HCT116 (cell line): ENCODE data around the gene MYOT. TPM values are rescaled to one million over a fixed set of nuclear protein-coding genes. Genes with fewer than 3 reads are reported as not detected.
A peak's percentile ranks its signal among the peaks of the same experiment; 100 is the strongest.

Experiments used
- ATAC-seq: fragments of 200-7000 bp; cut with Tn5 transposase; 2 replicates; pipeline ENCODE4 v1.9.1; 2020; ENCODE audit warnings: mild to moderate bottlenecking, moderate library complexity
- BruUV-seq: library from RNA; stranded (reverse); fragments of 400-500 nt; replicated peaks from 2 replicates; lab custom pipeline; 2021; lab: Mats Ljungman, UMichigan
- CTCF ChIA-PET: fragments of 300-600 bp; sonication (Branson Sonifier 250); formaldehyde crosslinking; loops from one replicate; lab custom pipeline; 2021; ENCODE audit warnings: antibody characterized with exemption; lab: Charles Lee
- POLR2A ChIA-PET: fragments of 300-600, 350-600 bp; sonication (Branson Sonifier 250); formaldehyde crosslinking; loops from one replicate; lab custom pipeline; 2021; ENCODE audit warnings: antibody characterized with exemption; lab: Charles Lee
- RAD21 ChIA-PET, 2 experiments: fragments of 300-600 bp; sonication (Branson Sonifier 250); formaldehyde crosslinking; loops; one replicate each; lab custom pipeline; 2023; ENCODE audit warnings: low total read pairs in 2 of 2; ENCODE audit not compliant: uncharacterized antibody in 2 of 2, unreplicated experiment in 2 of 2, low non-redundant PET in 1 of 2; lab: Charles Lee
- DNase-seq: peaks from one replicate; pipeline ENCODE4 v3.0.0-alpha.2; 2010; ENCODE audit warnings: low read depth, low spot score
- H2AFZ ChIP-seq: fragments of 200-600 bp; shearing (Covaris generic), sonication (generic); 2 replicates; pipeline ENCODE4 v1.6.1; 2017; ENCODE audit warnings: low read depth, mixed run types, mixed read lengths, antibody characterized with exemption, low read length; ENCODE audit not compliant: poor library complexity, severe bottlenecking
- H3K27ac ChIP-seq: 2 replicates; pipeline ENCODE4 v1.5.1; 2012; ENCODE audit warnings: low read depth, low read length
- H3K27me3 ChIP-seq: fragments of 200-600 bp; sonication (generic); 2 replicates; pipeline ENCODE4 v1.6.1; 2016; ENCODE audit warnings: mixed run types, low read length, mixed read lengths; ENCODE audit not compliant: insufficient read depth
- H3K36me3 ChIP-seq, 2 experiments: fragments of 200-500 bp in 1 of 2; fragments of 200-600 bp in 1 of 2; sonication (Bioruptor generic) in 1 of 2; sonication (generic) in 1 of 2; 2 replicates each; pipeline versions ENCODE4 v1.5.1 to v1.6.1; 2014 to 2016; ENCODE audit warnings: low read length in 2 of 2, inconsistent platforms in 1 of 2, mixed read lengths in 1 of 2, mixed run types in 1 of 2; ENCODE audit not compliant: insufficient read depth in 2 of 2, control insufficient read depth in 1 of 2
- H3K4me1 ChIP-seq, 2 experiments: fragments of 200-600 bp in 1 of 2; sonication (generic) in 1 of 2; 2 replicates each; pipeline versions ENCODE4 v1.5.1 to v1.6.1; 2012 to 2017; ENCODE audit warnings: low read length in 2 of 2, inconsistent platforms in 1 of 2, mild to moderate bottlenecking in 1 of 2, mixed read lengths in 1 of 2, mixed run types in 1 of 2, moderate library complexity in 1 of 2; ENCODE audit not compliant: insufficient read depth in 2 of 2, control insufficient read depth in 1 of 2
- H3K4me2 ChIP-seq: fragments of 200-600 bp; sonication (generic); 2 replicates; pipeline ENCODE4 v1.6.1; 2017; ENCODE audit warnings: mixed run types, low read length, mixed read lengths
- H3K4me3 ChIP-seq, 2 experiments: fragments of 200-600 bp in 1 of 2; sonication (generic) in 1 of 2; replicated peaks in 1 of 2; 2 replicates each; pipeline ENCODE4 v1.5.1; 2011 to 2016; ENCODE audit warnings: low read length in 2 of 2, control low read depth in 1 of 2, low read depth in 1 of 2, mild to moderate bottlenecking in 1 of 2, mixed read lengths in 1 of 2, mixed run types in 1 of 2
- H3K79me2 ChIP-seq: fragments of 200-600 bp; sonication (generic); 2 replicates; pipeline ENCODE4 v1.6.1; 2017; ENCODE audit warnings: mild to moderate bottlenecking, mixed run types, low read length, moderate library complexity, mixed read lengths; ENCODE audit not compliant: insufficient read depth
- H3K9ac ChIP-seq: fragments of 200-600 bp; sonication (generic); 2 replicates; pipeline ENCODE4 v1.6.1; 2016; ENCODE audit warnings: low read length, mixed read lengths
- H3K9me2 ChIP-seq: fragments of 200-600 bp; sonication (generic), shearing (Covaris generic); 2 replicates; pipeline ENCODE4 v1.6.1; 2017; ENCODE audit warnings: mixed run types, mild to moderate bottlenecking, moderate library complexity; ENCODE audit not compliant: insufficient read depth
- H3K9me3 ChIP-seq, 2 experiments: fragments of 200-500 bp in 1 of 2; fragments of 200-600 bp in 1 of 2; sonication (Bioruptor generic) in 1 of 2; sonication (generic) in 1 of 2; 2 replicates each; pipeline ENCODE4 v1.6.1; 2014 to 2017; ENCODE audit warnings: low read length in 2 of 2, mixed read lengths in 2 of 2, inconsistent platforms in 1 of 2, low read depth in 1 of 2, mild to moderate bottlenecking in 1 of 2, mixed run types in 1 of 2, moderate library complexity in 1 of 2; ENCODE audit not compliant: control insufficient read depth in 1 of 2, insufficient read depth in 1 of 2
- H4K20me1 ChIP-seq: fragments of 200-600 bp; sonication (generic), shearing (Covaris generic); 2 replicates; pipeline ENCODE4 v1.6.1; 2017; ENCODE audit warnings: mixed run types, mild to moderate bottlenecking, moderate library complexity; ENCODE audit not compliant: insufficient read depth
- CTCF ChIP-seq, 3 experiments: fragments of 200-600 bp in 1 of 3; sonication (generic) in 1 of 3; IDR thresholded peaks in 2 of 3; conservative IDR thresholded peaks in 1 of 3; 2 replicates each; pipeline ENCODE4 v1.5.1; 2012 to 2017; ENCODE audit warnings: low read depth in 2 of 3, low read length in 2 of 3, antibody characterized with exemption in 1 of 3, borderline replicate concordance in 1 of 3, control low read depth in 1 of 3, mild to moderate bottlenecking in 1 of 3, mixed read lengths in 1 of 3, mixed run types in 1 of 3, moderate library complexity in 1 of 3; ENCODE audit not compliant: insufficient read depth in 1 of 3
- EGR1 ChIP-seq: IDR thresholded peaks from 2 replicates; pipeline ENCODE4 v1.6.1; 2012; ENCODE audit warnings: low read depth
- EZH2 ChIP-seq: fragments of 200-600 bp; sonication (generic); IDR thresholded peaks from 2 replicates; pipeline ENCODE4 v1.6.1; 2017; ENCODE audit warnings: antibody characterized with exemption, mixed run types
- POLR2A ChIP-seq: IDR thresholded peaks from 2 replicates; pipeline ENCODE4 v1.7.0; 2011; ENCODE audit warnings: borderline replicate concordance; ENCODE audit not compliant: insufficient read depth, insufficient read length; ENCODE audit errors: extremely low read depth
- POLR2AphosphoS5 ChIP-seq: IDR thresholded peaks from 2 replicates; pipeline ENCODE4 v1.6.1; 2011; ENCODE audit warnings: mild to moderate bottlenecking, low read depth, low read length, moderate library complexity
- RAD21 ChIP-seq: IDR thresholded peaks from 2 replicates; pipeline ENCODE4 v1.6.1; 2012; ENCODE audit warnings: low read depth, mild to moderate bottlenecking
- SP1 ChIP-seq: IDR thresholded peaks from 2 replicates; pipeline ENCODE4 v1.6.1; 2012; ENCODE audit warnings: low read depth
- ZFX ChIP-seq: fragments of 450-650 bp; IDR thresholded peaks from 2 replicates; pipeline ENCODE4 v1.6.1; 2017
- intact Hi-C: fragments of 100-400 bp; cut with micrococcal nuclease; formaldehyde crosslinking; loops from 2 replicates; pipeline ENCODE4 v1.10.0; 2022
- total RNA-seq: library from RNA; stranded (reverse); gene quantifications from one replicate; pipeline ENCODE4 v1.2.1, GENCODE V29; 2021; ENCODE audit not compliant: unreplicated experiment
- TF ChIP-seq, protein P1 (sequence below): IDR thresholded peaks from 2 replicates; pipeline ENCODE4 v1.6.1; 2012

Gene MYOT
- total RNA-seq, 1 experiment from 2014 or later: not detected

DNA sequence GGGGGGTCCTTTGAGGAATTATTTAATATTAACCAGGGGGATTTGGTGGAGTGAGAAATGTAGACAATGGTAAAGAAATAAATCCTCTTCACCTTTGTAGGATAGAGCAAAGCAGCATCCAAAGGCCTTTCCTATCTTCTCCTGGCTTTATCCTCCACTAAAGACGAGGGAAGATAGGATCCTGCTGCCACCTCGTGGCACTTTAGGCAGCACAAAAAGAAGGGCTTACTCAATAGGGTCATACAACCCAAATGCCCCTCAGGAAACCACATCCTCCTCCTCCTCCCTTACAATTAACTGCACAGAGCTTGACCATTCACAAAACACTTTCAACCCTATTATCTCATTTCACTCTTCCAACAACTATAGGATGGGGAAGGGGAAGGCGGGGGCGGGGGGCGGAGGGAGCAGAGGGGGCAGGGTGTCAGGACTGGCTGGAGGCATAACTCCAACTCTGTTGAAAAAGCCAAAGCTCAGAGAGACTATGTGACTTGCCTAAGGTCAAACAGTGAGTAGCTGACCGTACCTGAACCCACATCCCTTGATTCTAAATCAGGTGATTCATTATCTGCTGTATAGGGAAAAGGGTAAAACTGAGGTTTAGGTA lies 45.4 kb upstream of the MYOT start:
- H3K27me3 ChIP-seq: no peaks in the 10 kb centered on the region
- RAD21 ChIA-PET: interaction anchor here (0.6 to 1.5 kb wide), 3 partner anchors 86 to 193 kb away, joined by 3 read pairs; no protein-coding TSS in a partner anchor
- no peak overlapping the region for H3K4me3 ChIP-seq
- no TSS peak for BruUV-seq
- H4K20me1 ChIP-seq: no peaks in the 10 kb centered on the region
- DNase-seq (peak; percentile 40), ATAC-seq (peak; percentile 90)
- POLR2A ChIA-PET: no interaction called here
- no peak overlapping the region for H3K9ac ChIP-seq
- H3K9me2 ChIP-seq: no peaks in the 10 kb centered on the region
- CTCF ChIA-PET: interaction anchor here (0.6 to 2.5 kb wide), 4 partner anchors 43 to 193 kb away, joined by 3 to 16 read pairs (median 4); no protein-coding TSS in a partner anchor
- no peak for TF ChIP-seq ZFX
- no peak for TF ChIP-seq EZH2
- peak; percentile 47 to 66 (median 59); a peak in 5 of 6 replicates for TF ChIP-seq CTCF (IDR thresholded peaks at IDR 0.05 in 2 of 3, conservative IDR thresholded peaks at IDR 0.05 in 1 of 3; ENCODE audit: borderline replicate concordance in 1 of 3, insufficient read depth in 1 of 3, low read depth in 2 of 3, low read length in 2 of 3)
- TF ChIP-seq RAD21: peak; percentile 78
- no peak overlapping the region for H3K4me2 ChIP-seq
- no peaks in the 10 kb centered on the region for H3K36me3 ChIP-seq
- no peak overlapping the region for H3K27ac ChIP-seq
- H3K79me2 ChIP-seq: no peaks in the 10 kb centered on the region
- 0 out of 4 replicates have a peak, but pooled peaks cover 0 to 4% of the 10 kb centered on the region in 2 experiments for H3K4me1 ChIP-seq
- intact Hi-C loops: loop anchor here (1.0 to 10.0 kb wide), 4 partner anchors 43 to 477 kb away; no protein-coding TSS in a partner anchor
- H2AFZ ChIP-seq: no peak overlapping the region
- no peaks in the 10 kb centered on the region for H3K9me3 ChIP-seq

- TF ChIP-seq SP1: no peak
- TF ChIP-seq POLR2AphosphoS5: no peak
- no peak for TF ChIP-seq RAD21
- TF ChIP-seq POLR2A: no peak
- no peak for TF ChIP-seq ZFX
- TF ChIP-seq, protein P1, sequence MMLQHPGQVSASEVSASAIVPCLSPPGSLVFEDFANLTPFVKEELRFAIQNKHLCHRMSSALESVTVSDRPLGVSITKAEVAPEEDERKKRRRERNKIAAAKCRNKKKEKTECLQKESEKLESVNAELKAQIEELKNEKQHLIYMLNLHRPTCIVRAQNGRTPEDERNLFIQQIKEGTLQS: no peak
- TF ChIP-seq EGR1: no peak
- TF ChIP-seq, all 23 proteins: peak for 0
- Histone ChIP-seq H3K36me3 (no peaks in the 10 kb centered on the region), H2AFZ (no peak overlapping the region), H3K79me2 (no peaks in the 10 kb centered on the region), H3K9ac (no peak overlapping the region), H3K9me2 (no peaks in the 10 kb centered on the region), H3K4me3 (no peak overlapping the region), H3K4me1 (0 out of 4 replicates have a peak, but pooled peaks cover 0 to 4% of the 10 kb centered on the region in 2 experiments), H3K27ac (no peak overlapping the region), H3K9me3 (no peaks in the 10 kb centered on the region), H3K27me3 (no peaks in the 10 kb centered on the region), H3K4me2 (no peak overlapping the region), H4K20me1 (no peaks in the 10 kb centered on the region)
- ATAC-seq (no peak), DNase-seq (no peak)
- ChIA-PET CTCF (interaction anchor here (0.6 to 2.5 kb wide), 4 partner anchors 44 to 193 kb away, joined by 3 to 16 read pairs (median 4); no protein-coding TSS in a partner anchor), RAD21 (interaction anchor here (0.6 to 1.5 kb wide), 3 partner anchors 27 to 193 kb away, joined by 3 read pairs; no protein-coding TSS in a partner anchor), POLR2A (no interaction called here)
- intact Hi-C loops: loop anchor here (1.0 to 10.0 kb wide), 4 partner anchors 44 to 478 kb away; no protein-coding TSS in a partner anchor
- no TSS peak for BruUV-seq
Measured at GRCh38 chr5:137822984-137823383, 44.7 kb upstream of the MYOT start.
